ENCODE results near the gene CHRD. TPM values are rescaled to one million over a fixed set of nuclear protein-coding genes. Genes with fewer than 3 reads are reported as not detected.

The CHRD gene
- total RNA-seq, 4 donors from 2014 or later = 12.3 to 17.6 (median 16.8) TPM

GRCh38 chr3:184382326-184383032 is 2.6 kb downstream of the CHRD start:
- intact Hi-C loops (cut with DNase I) = no loop called here

GRCh38 chr3:184383033-184383740 is 3.3 kb downstream of the CHRD start:
- DNase-seq (ENCODE audit: extremely low spot score) = no peak
- Histone ChIP-seq H3K9me3 (no peaks in the 10 kb centered on the region), H3K4me1 (peaks cover 17 to 35% (median 32%) of the 10 kb centered on the region in 4 donors), H3K4me3 (no peak overlapping the region), H3K27ac (replicated peaks in 1 of 4) (no peak overlapping the region), H3K27me3 (peaks cover 0 to 62% (median 6%) of the 10 kb centered on the region in 4 donors), H3K36me3 (peaks cover 0 to 23% (median 8%) of the 10 kb centered on the region in 4 donors)
- intact Hi-C loops (cut with DNase I) = no loop called here
- TF ChIP-seq POLR2A (IDR thresholded peaks at IDR 0.05; ENCODE audit: low read depth) (no peak), POLR2AphosphoS5 (IDR thresholded peaks at IDR 0.05) (no peak), EP300 (IDR thresholded peaks at IDR 0.05) (no peak), CTCF (IDR thresholded peaks at IDR 0.05) (no peak)
- WGBS = 96% methylated on average over 12 of the region's 15 CpGs

More at GRCh38 chr3:184382326-184383032, 2.6 kb downstream of the CHRD start:
- H3K27ac ChIP-seq (replicated peaks in 1 of 4) = no peak overlapping the region
- no peak for TF ChIP-seq EP300 (IDR thresholded peaks at IDR 0.05)
- TF ChIP-seq POLR2A (IDR thresholded peaks at IDR 0.05; ENCODE audit: low read depth) = no peak
- no peak for TF ChIP-seq POLR2AphosphoS5 (IDR thresholded peaks at IDR 0.05)
- no peak for TF ChIP-seq CTCF (IDR thresholded peaks at IDR 0.05)
- peaks cover 22 to 42% (median 39%) of the 10 kb centered on the region in 4 donors for H3K4me1 ChIP-seq
- no peak overlapping the region for H3K4me3 ChIP-seq
- peaks cover 0 to 22% (median 8%) of the 10 kb centered on the region in 4 donors for H3K36me3 ChIP-seq
- H3K27me3 ChIP-seq = peaks cover 0 to 69% (median 6%) of the 10 kb centered on the region in 4 donors
- 87% methylated on average over 13 of the region's 16 CpGs for WGBS
- no peaks in the 10 kb centered on the region for H3K9me3 ChIP-seq
- no peak for DNase-seq (ENCODE audit: extremely low spot score)

GRCh38 chr3:184384342-184384741 is 4.5 kb downstream of the CHRD start:
- Histone ChIP-seq H3K4me3 (no peak overlapping the region), H3K27me3 (peaks cover 0 to 51% (median 6%) of the 10 kb centered on the region in 4 donors), H3K27ac (replicated peaks in 1 of 4) (no peak overlapping the region), H3K4me1 (peaks cover 11 to 24% (median 21%) of the 10 kb centered on the region in 4 donors), H3K36me3 (peaks cover 0 to 30% (median 10%) of the 10 kb centered on the region in 4 donors), H3K9me3 (no peaks in the 10 kb centered on the region)
- DNase-seq (ENCODE audit: extremely low spot score) = no peak
- no peak for TF ChIP-seq POLR2AphosphoS5 (IDR thresholded peaks at IDR 0.05)
- TF ChIP-seq POLR2A (IDR thresholded peaks at IDR 0.05; ENCODE audit: low read depth) = no peak
- TF ChIP-seq CTCF (IDR thresholded peaks at IDR 0.05) = no peak
- no peak for TF ChIP-seq EP300 (IDR thresholded peaks at IDR 0.05)
- WGBS = 90% methylated on average over 5 of the region's 9 CpGs
- intact Hi-C loops (cut with DNase I) = no loop called here

GRCh38 chr3:184384856-184385422 is 5.1 kb downstream of the CHRD start:
- H3K27me3 ChIP-seq = peaks cover 0 to 46% (median 6%) of the 10 kb centered on the region in 4 donors
- peaks cover 11 to 19% (median 17%) of the 10 kb centered on the region in 4 donors for H3K4me1 ChIP-seq
- TF ChIP-seq POLR2A (IDR thresholded peaks at IDR 0.05; ENCODE audit: low read depth) (no peak), POLR2AphosphoS5 (IDR thresholded peaks at IDR 0.05) (no peak), CTCF (IDR thresholded peaks at IDR 0.05) (no peak), EP300 (IDR thresholded peaks at IDR 0.05) (no peak)
- no peak for DNase-seq (ENCODE audit: extremely low spot score)
- intact Hi-C loops (cut with DNase I) = no loop called here
- no peaks in the 10 kb centered on the region for H3K9me3 ChIP-seq
- H3K27ac ChIP-seq (replicated peaks in 1 of 4) = no peak overlapping the region
- H3K4me3 ChIP-seq = no peak overlapping the region
- 90% methylated on average over 5 of the region's 8 CpGs for WGBS
- peaks cover 0 to 30% (median 10%) of the 10 kb centered on the region in 4 donors for H3K36me3 ChIP-seq

Measured in esophagus muscularis mucosa (tissue), 4 donors.